Measurements from ENCODE around the gene HILPDA. TPM values are rescaled to one million over a fixed set of nuclear protein-coding genes. Genes with fewer than 3 reads are reported as not detected.

Gene HILPDA
- total RNA-seq, 2 donors from 2014 or later: 26.5 to 37.9 TPM

GRCh38 chr7:128434413-128435326 lies 21.0 kb upstream of the HILPDA start:
- no peaks in the 10 kb centered on the region for H3K36me3 ChIP-seq (ENCODE audit: control insufficient read depth, insufficient read depth, low read length)
- no peak for DNase-seq
- no peaks in the 10 kb centered on the region for H3K9me3 ChIP-seq (ENCODE audit: control insufficient read depth, low read length)
- Mint-ChIP-seq H3K27me3 (ENCODE audit: insufficient read depth) (peaks cover 3% of the 10 kb centered on the region), H3K4me1 (peaks cover 31% of the 10 kb centered on the region), H3K4me3 (peak overlapping the region; percentile 10), H3K9me3 (no peaks in the 10 kb centered on the region), H3K36me3 (ENCODE audit: low read depth) (no peaks in the 10 kb centered on the region), H3K27ac (peak overlapping the region; percentile 90)
- no peak for TF ChIP-seq CTCF (conservative IDR thresholded peaks at IDR 0.05)
- no peak overlapping the region for H3K9ac ChIP-seq (ENCODE audit: extremely low read depth, low read length, poor library complexity, severe bottlenecking)
- H3K27ac ChIP-seq (ENCODE audit: low read depth, low read length): no peak overlapping the region
- peaks cover 9% of the 10 kb centered on the region for H3K4me1 ChIP-seq (ENCODE audit: control insufficient read depth, insufficient read depth, low read length)
- WGBS, 2 experiments (ENCODE audit: insufficient coverage in 1 of 2, insufficient read length in 1 of 2): 72 to 76% methylated on average over 3 to 4 of the region's 4 CpGs
- no peak overlapping the region for H3K4me3 ChIP-seq (ENCODE audit: low read length)
- no peaks in the 10 kb centered on the region for H3K27me3 ChIP-seq (ENCODE audit: control insufficient read depth, insufficient read depth, low read length, poor library complexity, severe bottlenecking)

GRCh38 chr7:128435327-128435686 lies 20.4 kb upstream of the HILPDA start:
- no peak for TF ChIP-seq CTCF (conservative IDR thresholded peaks at IDR 0.05)
- Mint-ChIP-seq H3K27me3 (ENCODE audit: insufficient read depth) (peaks cover 3% of the 10 kb centered on the region), H3K9me3 (no peaks in the 10 kb centered on the region), H3K4me3 (peak overlapping the region; percentile 10), H3K27ac (peak overlapping the region; percentile 90), H3K36me3 (ENCODE audit: low read depth) (no peaks in the 10 kb centered on the region), H3K4me1 (peaks cover 31% of the 10 kb centered on the region)
- 69 to 80% methylated on average over 3 of the region's 3 CpGs for WGBS, 2 experiments (ENCODE audit: insufficient coverage in 1 of 2, insufficient read length in 1 of 2)
- no peak for DNase-seq
- H3K27ac ChIP-seq (ENCODE audit: low read depth, low read length): no peak overlapping the region
- no peak overlapping the region for H3K9ac ChIP-seq (ENCODE audit: extremely low read depth, low read length, poor library complexity, severe bottlenecking)
- H3K9me3 ChIP-seq (ENCODE audit: control insufficient read depth, low read length): no peaks in the 10 kb centered on the region
- H3K4me3 ChIP-seq (ENCODE audit: low read length): no peak overlapping the region
- no peaks in the 10 kb centered on the region for H3K27me3 ChIP-seq (ENCODE audit: control insufficient read depth, insufficient read depth, low read length, poor library complexity, severe bottlenecking)
- H3K36me3 ChIP-seq (ENCODE audit: control insufficient read depth, insufficient read depth, low read length): no peaks in the 10 kb centered on the region
- H3K4me1 ChIP-seq (ENCODE audit: control insufficient read depth, insufficient read depth, low read length): peaks cover 9% of the 10 kb centered on the region

- Mint-ChIP-seq H3K9me3 (no peaks in the 10 kb centered on the region), H3K4me1 (peaks cover 19% of the 10 kb centered on the region), H3K36me3 (ENCODE audit: low read depth) (no peaks in the 10 kb centered on the region), H3K27me3 (ENCODE audit: insufficient read depth) (peaks cover 3% of the 10 kb centered on the region), H3K4me3 (no peak overlapping the region), H3K27ac (no peak overlapping the region)
- Histone ChIP-seq H3K36me3 (ENCODE audit: control insufficient read depth, insufficient read depth, low read length) (no peaks in the 10 kb centered on the region), H3K9me3 (ENCODE audit: control insufficient read depth, low read length) (no peaks in the 10 kb centered on the region), H3K4me3 (ENCODE audit: low read length) (no peak overlapping the region), H3K27ac (ENCODE audit: low read depth, low read length) (no peak overlapping the region), H3K27me3 (ENCODE audit: control insufficient read depth, insufficient read depth, low read length, poor library complexity, severe bottlenecking) (no peaks in the 10 kb centered on the region), H3K9ac (ENCODE audit: extremely low read depth, low read length, poor library complexity, severe bottlenecking) (no peak overlapping the region), H3K4me1 (ENCODE audit: control insufficient read depth, insufficient read depth, low read length) (peaks cover 3% of the 10 kb centered on the region)
- 94 to 100% methylated on average over 4 to 8 of the region's 8 CpGs for WGBS, 2 experiments (ENCODE audit: insufficient coverage in 1 of 2, insufficient read length in 1 of 2)
- TF ChIP-seq CTCF (conservative IDR thresholded peaks at IDR 0.05): no peak
- no peak for DNase-seq
These were observed 18.0 kb upstream of the HILPDA start for GRCh38 chr7:128437426-128438332.
